OCI-LY1 (cell line): Measurements from ENCODE around the gene SPATA20.

Source experiments
- H2AFZ ChIP-seq: fragments of 200-600 bp; sonication (generic), shearing (Covaris generic); 2 replicates; pipeline ENCODE4 v1.6.0; 2014; ENCODE audit warnings: antibody characterized with exemption, mild to moderate bottlenecking, low read length
- H3F3A ChIP-seq: fragments of 200-600 bp; sonication (generic), shearing (Covaris generic); 2 replicates; pipeline ENCODE4 v1.6.0; 2014; ENCODE audit warnings: mild to moderate bottlenecking, antibody characterized with exemption, low read length, moderate library complexity; ENCODE audit not compliant: insufficient read depth
- H3K27ac ChIP-seq: fragments of 200-600 bp; sonication (generic); 2 replicates; pipeline ENCODE4 v1.5.1; 2014; ENCODE audit warnings: low read length, mixed run types, mild to moderate bottlenecking, low read depth; ENCODE audit not compliant: poor library complexity, severe bottlenecking
- H3K27me3 ChIP-seq: fragments of 200-600 bp; sonication (generic); 2 replicates; pipeline ENCODE4 v1.6.0; 2014; ENCODE audit warnings: antibody characterized with exemption, mild to moderate bottlenecking, low read length, moderate library complexity; ENCODE audit not compliant: insufficient read depth
- H3K36me3 ChIP-seq: fragments of 200-600 bp; sonication (generic); 2 replicates; pipeline ENCODE4 v1.6.1; 2014; ENCODE audit warnings: mild to moderate bottlenecking, antibody characterized with exemption, low read length, moderate library complexity, mixed read lengths; ENCODE audit not compliant: insufficient read depth
- H3K4me1 ChIP-seq: fragments of 200-600 bp; sonication (generic); 2 replicates; pipeline ENCODE4 v1.5.1; 2014; ENCODE audit warnings: mild to moderate bottlenecking, low read length, moderate library complexity; ENCODE audit not compliant: insufficient read depth, severe bottlenecking
- H3K4me2 ChIP-seq: fragments of 200-600 bp; sonication (generic), shearing (Covaris generic); 2 replicates; pipeline ENCODE4 v1.6.1; 2014; ENCODE audit warnings: low read length
- H3K4me3 ChIP-seq: fragments of 200-600 bp; sonication (generic); 2 replicates; pipeline ENCODE4 v1.5.1; 2014; ENCODE audit warnings: low read length, low read depth, mild to moderate bottlenecking, mixed read lengths; ENCODE audit not compliant: poor library complexity, severe bottlenecking
- H3K79me2 ChIP-seq: fragments of 200-600 bp; shearing (Covaris generic); 2 replicates; pipeline ENCODE4 v1.6.1; 2016; ENCODE audit warnings: mixed run types, low read length, mixed read lengths; ENCODE audit not compliant: insufficient read depth
- H3K9ac ChIP-seq: fragments of 200-600 bp; sonication (generic), shearing (Covaris generic); 2 replicates; pipeline ENCODE4 v1.6.1; 2014; ENCODE audit warnings: mild to moderate bottlenecking, low read length, mixed read lengths
- H3K9me2 ChIP-seq: fragments of 200-600 bp; sonication (generic), shearing (Covaris generic); 2 replicates; pipeline ENCODE4 v1.6.1; 2014; ENCODE audit warnings: low read depth, mild to moderate bottlenecking, low read length, mixed read lengths
- H3K9me3 ChIP-seq: fragments of 200-600 bp; shearing (Covaris generic); 2 replicates; pipeline ENCODE4 v1.6.1; 2014; ENCODE audit warnings: low read length, mixed read lengths
- H4K20me1 ChIP-seq: fragments of 200-600 bp; sonication (generic), shearing (Covaris generic); 2 replicates; pipeline ENCODE4 v1.6.0; 2016; ENCODE audit warnings: mild to moderate bottlenecking, low read length; ENCODE audit not compliant: insufficient read depth
- EZH2 ChIP-seq: fragments of 200-600 bp; sonication (generic), shearing (Covaris generic); IDR thresholded peaks from 2 replicates; pipeline ENCODE4 v1.8.0; 2017; ENCODE audit warnings: borderline replicate concordance, mixed run types, mild to moderate bottlenecking, antibody characterized with exemption, low read length, moderate library complexity, mixed read lengths
- TF ChIP-seq, protein P1 (sequence below): fragments of 200-600 bp; sonication (generic), shearing (Covaris generic); IDR thresholded peaks from 2 replicates; pipeline ENCODE4 v1.5.1; 2017; ENCODE audit warnings: mild to moderate bottlenecking, antibody characterized with exemption, low read length, moderate library complexity, mixed read lengths

The SPATA20 gene

DNA sequence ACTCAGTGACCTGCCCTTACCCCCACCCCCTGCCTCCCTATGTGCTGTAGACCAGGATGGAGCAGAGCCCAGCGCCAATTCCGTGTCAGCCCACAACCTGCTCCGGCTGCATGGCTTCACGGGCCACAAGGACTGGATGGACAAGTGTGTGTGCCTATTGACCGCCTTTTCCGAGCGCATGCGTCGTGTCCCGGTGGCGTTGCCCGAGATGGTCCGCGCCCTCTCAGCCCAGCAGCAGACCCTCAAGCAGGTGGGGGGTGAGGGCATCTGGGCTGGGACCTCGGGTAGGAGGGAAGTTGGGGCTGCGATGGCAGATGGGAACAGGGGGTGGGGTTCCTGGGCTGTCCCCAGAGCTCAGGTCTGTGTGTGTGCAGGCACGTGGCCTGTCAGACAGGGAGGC lies 7.2 kb downstream of the SPATA20 start:
- H3K36me3 ChIP-seq: no peaks in the 10 kb centered on the region

DNA sequence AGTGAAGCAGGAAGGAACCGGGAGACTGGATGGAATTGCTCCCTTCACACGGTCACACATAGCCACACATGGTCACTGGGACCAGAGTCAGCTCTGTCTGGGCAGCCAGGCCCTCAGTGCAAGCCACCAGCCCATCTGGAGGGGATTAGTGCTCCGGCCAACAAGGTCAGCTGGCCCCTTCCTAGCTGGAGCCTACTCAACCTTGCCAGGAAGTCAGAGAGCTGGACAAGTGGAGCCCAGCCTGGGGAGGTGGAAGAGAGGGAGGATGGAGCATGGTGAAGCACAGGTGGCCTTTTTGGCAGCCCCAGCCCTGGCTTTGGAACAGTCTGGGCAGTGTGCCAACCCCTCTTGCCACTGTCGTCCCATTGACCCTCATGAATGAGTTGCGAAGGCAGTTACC lies 9.8 kb downstream of the SPATA20 start:
- peaks cover 10% of the 10 kb centered on the region for H3K4me1 ChIP-seq
- H3K4me3 ChIP-seq: no peak overlapping the region
- no peaks in the 10 kb centered on the region for H4K20me1 ChIP-seq
- H3K9me2 ChIP-seq: no peaks in the 10 kb centered on the region
- no peaks in the 10 kb centered on the region for H3F3A ChIP-seq
- no peaks in the 10 kb centered on the region for H3K9me3 ChIP-seq
- no peaks in the 10 kb centered on the region; the same call in 1 of the 2 replicates for H3K27me3 ChIP-seq
- no peak overlapping the region for H3K27ac ChIP-seq
- no peaks in the 10 kb centered on the region for H3K79me2 ChIP-seq
- H2AFZ ChIP-seq: no peak overlapping the region
- no peak overlapping the region for H3K9ac ChIP-seq
- TF ChIP-seq EZH2: no peak
- TF ChIP-seq, protein P1, sequence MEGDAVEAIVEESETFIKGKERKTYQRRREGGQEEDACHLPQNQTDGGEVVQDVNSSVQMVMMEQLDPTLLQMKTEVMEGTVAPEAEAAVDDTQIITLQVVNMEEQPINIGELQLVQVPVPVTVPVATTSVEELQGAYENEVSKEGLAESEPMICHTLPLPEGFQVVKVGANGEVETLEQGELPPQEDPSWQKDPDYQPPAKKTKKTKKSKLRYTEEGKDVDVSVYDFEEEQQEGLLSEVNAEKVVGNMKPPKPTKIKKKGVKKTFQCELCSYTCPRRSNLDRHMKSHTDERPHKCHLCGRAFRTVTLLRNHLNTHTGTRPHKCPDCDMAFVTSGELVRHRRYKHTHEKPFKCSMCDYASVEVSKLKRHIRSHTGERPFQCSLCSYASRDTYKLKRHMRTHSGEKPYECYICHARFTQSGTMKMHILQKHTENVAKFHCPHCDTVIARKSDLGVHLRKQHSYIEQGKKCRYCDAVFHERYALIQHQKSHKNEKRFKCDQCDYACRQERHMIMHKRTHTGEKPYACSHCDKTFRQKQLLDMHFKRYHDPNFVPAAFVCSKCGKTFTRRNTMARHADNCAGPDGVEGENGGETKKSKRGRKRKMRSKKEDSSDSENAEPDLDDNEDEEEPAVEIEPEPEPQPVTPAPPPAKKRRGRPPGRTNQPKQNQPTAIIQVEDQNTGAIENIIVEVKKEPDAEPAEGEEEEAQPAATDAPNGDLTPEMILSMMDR: no peak
- H3K4me2 ChIP-seq: no peak overlapping the region
- no peaks in the 10 kb centered on the region for H3K36me3 ChIP-seq

More for the DNA sequence above, 7.2 kb downstream of the SPATA20 start:
- no peaks in the 10 kb centered on the region for H3K9me2 ChIP-seq
- H4K20me1 ChIP-seq: no peaks in the 10 kb centered on the region
- H3K27me3 ChIP-seq: no peaks in the 10 kb centered on the region
- no peaks in the 10 kb centered on the region for H3K79me2 ChIP-seq
- no peak overlapping the region for H3K9ac ChIP-seq
- H3K27ac ChIP-seq: no peak overlapping the region
- TF ChIP-seq EZH2: no peak
- TF ChIP-seq, protein P1: no peak
- no peak overlapping the region for H3K4me2 ChIP-seq
- H3K9me3 ChIP-seq: no peaks in the 10 kb centered on the region
- H3K4me1 ChIP-seq: no peaks in the 10 kb centered on the region
- H3F3A ChIP-seq: no peaks in the 10 kb centered on the region
- H3K4me3 ChIP-seq: no peak overlapping the region
- no peak overlapping the region for H2AFZ ChIP-seq

DNA sequence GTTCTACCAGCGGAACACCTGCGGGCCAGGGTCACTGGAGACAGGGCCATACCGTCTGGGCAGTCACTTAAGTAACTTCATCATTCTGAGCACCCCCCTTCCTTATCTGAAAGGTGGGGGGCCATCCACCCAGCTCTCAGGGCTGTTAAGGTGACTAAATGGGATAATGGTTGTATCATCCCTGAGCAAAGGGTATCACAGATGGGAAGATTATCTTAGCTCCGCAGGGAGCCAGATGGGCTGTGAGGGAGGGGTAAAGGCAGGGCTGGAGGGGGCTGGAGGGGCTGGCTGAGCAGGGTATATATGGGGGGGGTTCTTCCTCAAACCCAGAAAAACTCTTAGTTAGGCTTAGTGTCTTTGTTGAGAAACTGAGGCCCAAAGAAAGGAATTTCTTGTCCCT lies 10.7 kb downstream of the SPATA20 start:
- no peak overlapping the region for H2AFZ ChIP-seq
- no peak overlapping the region for H3K4me3 ChIP-seq
- H3K27ac ChIP-seq: no peak overlapping the region
- H3K4me2 ChIP-seq: no peak overlapping the region
- TF ChIP-seq EZH2: no peak
- TF ChIP-seq, protein P1: no peak
- no peaks in the 10 kb centered on the region for H3K36me3 ChIP-seq
- no peaks in the 10 kb centered on the region for H3K9me3 ChIP-seq
- H3K9ac ChIP-seq: no peak overlapping the region
- no peaks in the 10 kb centered on the region; the same call in 1 of the 2 replicates for H3K27me3 ChIP-seq
- H4K20me1 ChIP-seq: no peaks in the 10 kb centered on the region
- H3K79me2 ChIP-seq: no peaks in the 10 kb centered on the region
- peaks cover 10% of the 10 kb centered on the region for H3K4me1 ChIP-seq
- H3F3A ChIP-seq: no peaks in the 10 kb centered on the region
- no peaks in the 10 kb centered on the region for H3K9me2 ChIP-seq
